GM12874 (cell line): ENCODE results near the gene CLCNKA.

Source experiments
- TF ChIP-seq, protein P1 (sequence below): IDR thresholded peaks from 2 replicates; pipeline ENCODE4 v1.5.1; 2011; ENCODE audit warnings: low read depth, mild to moderate bottlenecking, control low read depth, low read length, moderate library complexity; ENCODE audit not compliant: insufficient read depth

The CLCNKA gene

DNA sequence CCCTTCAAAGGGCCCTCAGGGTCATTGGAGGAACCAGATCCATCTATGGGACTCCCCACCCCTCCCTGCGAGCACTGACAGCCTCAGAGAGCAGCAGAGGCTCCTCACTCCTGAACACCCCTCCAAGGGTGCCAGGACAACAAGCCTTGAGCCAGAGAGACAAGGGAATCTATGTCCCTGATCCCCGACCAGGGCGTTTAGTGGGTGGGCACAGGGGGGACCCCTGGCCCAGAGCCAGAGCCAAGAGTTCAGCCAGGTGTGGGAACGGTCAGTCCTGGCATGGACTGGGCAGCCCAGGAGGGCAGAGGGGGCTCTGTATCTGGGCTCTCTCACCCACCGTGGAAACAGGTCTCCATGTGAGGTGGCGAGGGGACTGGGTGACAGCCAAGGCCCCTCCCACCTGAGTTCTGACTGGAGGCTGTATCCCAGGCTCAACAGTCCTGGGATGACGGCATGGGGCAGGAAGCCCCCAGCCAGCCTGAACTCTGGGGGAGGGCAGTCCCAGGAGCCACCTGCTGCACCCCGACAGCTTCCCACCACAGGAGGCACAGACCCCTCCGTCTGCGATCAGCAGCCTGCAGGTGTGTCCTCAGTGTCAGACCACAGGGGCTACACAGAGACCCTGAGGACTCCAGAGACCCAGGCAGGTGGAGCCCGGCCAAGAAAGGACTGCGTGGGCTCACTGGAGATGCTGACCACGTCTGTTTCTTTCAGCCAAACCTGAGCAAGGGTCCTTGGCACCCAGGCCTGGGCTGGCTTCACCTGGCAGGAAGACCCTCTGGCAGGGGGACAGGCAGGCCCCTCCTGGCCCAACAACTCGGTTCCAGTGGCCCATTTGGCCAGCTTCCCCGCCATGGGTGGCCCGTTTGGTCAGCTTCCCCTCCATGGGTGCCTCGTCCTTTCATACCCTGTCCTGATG lies 29.0 kb upstream of the CLCNKA start:
- TF ChIP-seq, protein P1, sequence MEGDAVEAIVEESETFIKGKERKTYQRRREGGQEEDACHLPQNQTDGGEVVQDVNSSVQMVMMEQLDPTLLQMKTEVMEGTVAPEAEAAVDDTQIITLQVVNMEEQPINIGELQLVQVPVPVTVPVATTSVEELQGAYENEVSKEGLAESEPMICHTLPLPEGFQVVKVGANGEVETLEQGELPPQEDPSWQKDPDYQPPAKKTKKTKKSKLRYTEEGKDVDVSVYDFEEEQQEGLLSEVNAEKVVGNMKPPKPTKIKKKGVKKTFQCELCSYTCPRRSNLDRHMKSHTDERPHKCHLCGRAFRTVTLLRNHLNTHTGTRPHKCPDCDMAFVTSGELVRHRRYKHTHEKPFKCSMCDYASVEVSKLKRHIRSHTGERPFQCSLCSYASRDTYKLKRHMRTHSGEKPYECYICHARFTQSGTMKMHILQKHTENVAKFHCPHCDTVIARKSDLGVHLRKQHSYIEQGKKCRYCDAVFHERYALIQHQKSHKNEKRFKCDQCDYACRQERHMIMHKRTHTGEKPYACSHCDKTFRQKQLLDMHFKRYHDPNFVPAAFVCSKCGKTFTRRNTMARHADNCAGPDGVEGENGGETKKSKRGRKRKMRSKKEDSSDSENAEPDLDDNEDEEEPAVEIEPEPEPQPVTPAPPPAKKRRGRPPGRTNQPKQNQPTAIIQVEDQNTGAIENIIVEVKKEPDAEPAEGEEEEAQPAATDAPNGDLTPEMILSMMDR: no peak

DNA sequence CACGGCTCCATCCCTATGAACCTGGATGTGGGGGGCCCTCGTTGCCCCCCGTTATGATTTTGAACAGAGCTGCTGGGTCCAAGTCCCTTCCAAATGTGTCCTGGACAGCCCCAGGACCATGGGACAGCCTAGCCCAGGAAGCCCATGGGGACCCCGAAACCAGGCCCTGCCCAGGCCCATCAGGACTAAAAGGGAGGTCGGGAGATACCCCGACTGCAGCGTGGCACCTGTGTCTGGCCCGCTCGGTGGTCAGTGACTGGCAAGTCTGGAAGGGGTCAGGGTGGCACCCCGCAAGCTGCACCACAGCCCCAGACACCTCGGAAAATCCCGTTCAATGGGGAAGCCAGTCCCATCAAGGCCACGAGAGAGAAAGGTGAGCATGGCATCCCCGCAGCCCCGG lies 28.2 kb upstream of the CLCNKA start:
- TF ChIP-seq, protein P1: no peak

DNA sequence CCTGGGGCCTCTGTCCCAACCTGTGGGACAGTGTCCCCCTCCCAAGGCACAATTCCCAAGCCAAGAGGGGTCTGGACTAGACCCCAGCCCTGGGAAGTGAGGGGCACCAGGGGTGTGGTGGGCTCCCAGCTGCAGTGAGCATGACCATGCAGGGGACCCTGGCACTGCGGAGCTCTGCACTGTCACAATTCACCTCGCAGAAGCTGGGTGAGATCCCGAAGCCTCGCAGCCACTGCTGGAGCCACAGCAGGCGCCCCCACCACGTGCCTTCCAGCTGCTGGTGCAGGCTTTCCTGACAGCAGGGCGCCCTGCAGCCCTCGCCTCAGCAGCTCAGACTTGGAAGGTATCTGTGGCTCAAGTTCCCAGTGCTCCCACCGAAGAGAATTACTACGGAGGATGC lies 27.8 kb upstream of the CLCNKA start:
- TF ChIP-seq, protein P1: no peak

DNA sequence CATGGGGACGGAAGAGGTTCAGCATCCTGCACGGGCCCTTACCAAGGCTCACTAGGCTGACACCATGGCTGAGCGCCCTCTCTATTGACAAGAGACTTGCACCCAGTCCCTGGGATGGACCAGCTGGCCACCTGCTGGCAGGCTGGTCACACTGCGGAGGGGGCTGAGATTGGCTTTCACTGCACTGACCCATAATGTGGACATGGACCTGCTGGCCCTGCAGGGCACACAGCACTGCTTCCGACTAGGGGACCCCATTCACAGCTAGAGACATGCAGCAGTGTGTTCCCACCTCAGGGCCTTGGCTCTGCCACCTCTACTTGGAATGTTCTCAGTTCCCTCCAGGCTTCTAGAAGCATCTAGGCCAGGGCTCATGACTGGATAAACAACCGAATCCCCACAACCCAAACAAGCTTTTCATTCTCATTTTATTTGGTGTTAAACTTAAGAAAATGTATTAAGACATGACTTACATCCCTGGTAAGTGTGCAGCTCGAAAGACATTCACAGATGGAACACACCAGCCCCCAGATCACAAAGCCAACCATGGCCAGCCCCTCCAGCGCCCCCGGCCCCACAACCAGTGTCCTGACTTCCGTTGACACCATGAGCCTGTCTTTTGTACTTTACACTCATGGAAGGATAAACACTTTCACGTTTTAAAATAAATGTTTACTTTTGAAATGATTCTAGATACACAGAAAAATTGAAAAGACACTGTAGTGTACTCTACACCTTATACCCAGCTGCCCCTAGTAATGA lies 27.1 kb upstream of the CLCNKA start:
- TF ChIP-seq, protein P1: peak; percentile 81

DNA sequence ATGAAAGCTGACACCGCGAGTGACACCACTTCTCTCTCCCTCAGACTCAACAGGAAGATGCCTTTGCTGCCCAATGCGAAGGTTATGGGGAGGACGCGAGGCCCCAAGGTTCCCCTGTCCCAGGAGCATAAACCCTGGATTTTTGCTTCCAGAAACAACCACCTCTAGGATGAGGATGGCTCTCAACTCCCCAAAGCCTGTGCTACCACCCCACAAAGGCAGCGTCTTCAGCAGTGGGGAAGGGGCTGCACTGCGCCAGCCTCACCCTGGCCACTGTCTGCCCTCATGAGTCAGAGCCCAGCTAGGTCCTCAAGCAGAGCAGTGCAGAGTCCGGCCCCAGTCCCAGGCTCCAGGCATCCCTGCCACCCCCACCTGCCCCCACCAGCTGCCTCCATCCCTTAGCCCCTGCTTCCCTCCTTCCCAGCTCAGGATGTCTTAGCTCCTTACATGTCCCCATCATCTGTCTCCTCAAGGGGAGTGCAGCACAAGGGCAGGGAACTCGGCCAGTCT lies 24.7 kb upstream of the CLCNKA start:
- TF ChIP-seq, protein P1: no peak

DNA sequence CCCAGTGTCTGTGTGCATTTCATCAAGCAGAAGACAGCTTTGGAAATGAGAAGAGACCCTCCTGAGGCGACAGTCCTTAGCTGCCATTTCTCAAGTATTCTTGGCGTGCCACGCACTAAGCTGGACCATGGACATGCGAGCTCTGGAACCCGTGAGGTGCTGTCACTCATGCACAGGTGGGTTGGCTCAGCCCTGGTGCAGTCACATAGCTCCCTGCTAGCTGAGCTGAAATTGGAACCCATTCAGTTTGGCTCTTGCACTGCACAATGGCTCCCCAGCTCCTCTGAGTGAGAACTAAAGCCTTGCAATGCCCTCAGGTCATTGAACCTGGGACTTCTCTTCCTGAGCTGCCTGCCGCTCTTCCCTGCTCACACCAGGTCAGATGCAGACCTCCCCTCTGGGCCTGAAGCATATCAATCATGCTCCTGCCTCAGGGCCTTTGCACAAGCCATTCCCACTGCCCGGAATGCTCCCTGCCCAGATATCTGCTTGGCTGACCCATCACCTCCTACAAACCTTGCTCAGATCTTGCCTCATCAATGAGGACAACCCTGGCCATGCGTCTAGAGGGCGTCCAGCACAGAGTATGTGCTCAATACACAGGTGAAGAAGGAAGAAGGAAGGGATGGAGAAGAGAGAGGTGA lies 24.1 kb upstream of the CLCNKA start:
- TF ChIP-seq, protein P1: no peak

DNA sequence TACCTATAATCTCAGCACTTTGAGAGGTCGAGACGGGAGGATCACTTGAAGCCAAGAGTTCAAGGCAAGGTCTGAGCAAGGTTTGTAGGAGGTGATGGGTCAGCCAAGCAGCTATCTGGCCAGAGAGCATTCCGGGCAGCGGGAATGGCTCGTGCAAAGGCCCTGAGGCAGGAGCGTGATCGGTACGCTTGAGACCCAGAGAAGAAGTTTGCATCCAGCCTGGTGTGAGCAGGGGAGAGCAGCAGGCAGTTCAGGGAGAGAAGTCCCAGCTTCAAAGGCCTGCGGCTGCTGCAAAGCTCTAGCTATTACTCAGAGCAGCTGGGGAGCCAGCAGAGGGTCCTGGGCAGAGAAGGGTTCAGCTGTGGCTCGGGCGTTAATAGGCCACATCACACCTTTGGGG lies 22.9 kb upstream of the CLCNKA start:
- TF ChIP-seq, protein P1: no peak
